Ishikawa (cell line): ENCODE data around the gene PRSS37.

Experiments
- CEBPB ChIP-seq: IDR thresholded peaks from 2 replicates; pipeline ENCODE4 v1.6.1; 2012
- CREB1 ChIP-seq: IDR thresholded peaks from 2 replicates; pipeline ENCODE4 v1.6.1; 2012; ENCODE audit warnings: low read depth
- EGR1 ChIP-seq: IDR thresholded peaks from 2 replicates; pipeline ENCODE4 v1.6.1; 2012
- EP300 ChIP-seq: IDR thresholded peaks from 2 replicates; pipeline ENCODE4 v1.6.1; 2012; ENCODE audit warnings: borderline replicate concordance
- FOXM1 ChIP-seq: IDR thresholded peaks from 2 replicates; pipeline ENCODE4 v1.6.1; 2012; ENCODE audit warnings: low read depth, borderline replicate concordance
- MAX ChIP-seq: IDR thresholded peaks from 2 replicates; pipeline ENCODE4 v1.6.1; 2012
- NFIC ChIP-seq: IDR thresholded peaks from 2 replicates; pipeline ENCODE4 v1.6.1; 2012
- RAD21 ChIP-seq: IDR thresholded peaks from 2 replicates; pipeline ENCODE4 v1.6.1; 2012; ENCODE audit warnings: low read depth
- REST ChIP-seq: IDR thresholded peaks from 2 replicates; pipeline ENCODE4 v1.6.1; 2012; ENCODE audit warnings: low read depth, mild to moderate bottlenecking
- TAF1 ChIP-seq: IDR thresholded peaks from 2 replicates; pipeline ENCODE4 v1.6.1; 2012; ENCODE audit warnings: low read depth, mild to moderate bottlenecking
- TCF12 ChIP-seq: IDR thresholded peaks from 2 replicates; pipeline ENCODE4 v1.6.1; 2012; ENCODE audit warnings: low read depth
- TEAD4 ChIP-seq: IDR thresholded peaks from 2 replicates; pipeline ENCODE4 v1.6.1; 2012
- USF1 ChIP-seq: IDR thresholded peaks from 2 replicates; pipeline ENCODE4 v1.6.1; 2012
- YY1 ChIP-seq: IDR thresholded peaks from 2 replicates; pipeline ENCODE4 v1.6.1; 2012; ENCODE audit warnings: low read depth
- ZBTB7A ChIP-seq: IDR thresholded peaks from 2 replicates; pipeline ENCODE4 v1.6.1; 2012; ENCODE audit warnings: low read depth

PRSS37 gene

GRCh38 chr7:141841385-141841784 is at the start of gene PRSS37:
Gene PRSS37 (minus strand): TSS chr7:141841485. CDS start chr7:141841049, 436 bp downstream.
- TF ChIP-seq FOXM1: no peak
- no peak for TF ChIP-seq TEAD4
- TF ChIP-seq RAD21: no peak
- TF ChIP-seq EP300: no peak
- no peak for TF ChIP-seq EGR1
- no peak for TF ChIP-seq TCF12

- TF ChIP-seq NFIC (no peak), TAF1 (no peak), RAD21 (no peak), REST (no peak), EP300 (no peak), YY1 (no peak), CEBPB (no peak), MAX (no peak), USF1 (no peak), EGR1 (no peak), TEAD4 (no peak), TCF12 (no peak), FOXM1 (no peak), ZBTB7A (no peak)
Measured at GRCh38 chr7:141889321-141889720, 48.0 kb upstream of the PRSS37 start.

GRCh38 chr7:141884539-141885225 is 43.4 kb upstream of the PRSS37 start:
- no peak for TF ChIP-seq EGR1

DNA sequence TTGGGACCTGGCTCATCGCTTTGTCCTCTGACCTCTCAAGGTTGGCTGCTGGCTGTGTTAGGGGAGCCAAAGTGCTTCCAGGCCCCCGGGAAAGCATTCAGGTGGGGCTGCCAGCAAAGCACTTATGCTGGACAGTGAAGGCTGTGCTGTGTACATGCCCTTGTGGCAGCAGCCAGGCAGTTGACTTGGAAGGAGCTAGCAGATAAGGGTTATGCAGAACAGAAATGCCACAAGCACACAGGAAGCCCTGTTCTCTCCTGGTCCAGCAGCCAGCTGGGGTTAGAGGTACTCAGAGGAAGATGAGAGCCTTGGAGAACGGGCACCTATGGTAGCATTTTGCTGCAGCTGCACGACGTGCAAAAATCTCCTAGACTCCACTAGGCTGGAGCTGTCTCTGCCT is 39.7 kb upstream of the PRSS37 start:
- TF ChIP-seq CREB1 (no peak), CEBPB (no peak), TCF12 (no peak), ZBTB7A (no peak)

DNA sequence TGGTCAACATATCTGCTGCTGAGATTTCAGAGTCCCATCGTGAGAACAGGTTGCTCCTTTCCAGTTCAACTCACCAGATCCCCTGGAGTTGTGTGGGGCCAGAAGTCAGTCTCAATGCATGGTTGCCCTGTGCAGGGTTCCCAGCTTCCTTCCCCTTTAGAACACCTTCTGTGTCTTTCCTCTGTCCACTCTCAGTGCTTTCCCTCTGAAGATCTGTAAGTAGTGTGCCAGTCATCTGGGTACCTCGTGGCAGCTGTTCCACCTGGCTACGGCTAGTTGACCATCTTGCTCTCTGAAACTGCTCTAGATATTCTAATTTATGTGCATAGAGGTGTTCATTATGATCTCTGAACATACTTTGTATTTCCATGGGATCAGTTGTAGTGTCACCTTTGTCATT is 36.1 kb upstream of the PRSS37 start:
- TF ChIP-seq YY1 (no peak), TCF12 (no peak), CEBPB (no peak), TEAD4 (no peak), TAF1 (no peak), FOXM1 (no peak), ZBTB7A (no peak), RAD21 (no peak), MAX (no peak), USF1 (no peak), EGR1 (no peak), EP300 (no peak), NFIC (no peak), REST (no peak), CREB1 (no peak)

DNA sequence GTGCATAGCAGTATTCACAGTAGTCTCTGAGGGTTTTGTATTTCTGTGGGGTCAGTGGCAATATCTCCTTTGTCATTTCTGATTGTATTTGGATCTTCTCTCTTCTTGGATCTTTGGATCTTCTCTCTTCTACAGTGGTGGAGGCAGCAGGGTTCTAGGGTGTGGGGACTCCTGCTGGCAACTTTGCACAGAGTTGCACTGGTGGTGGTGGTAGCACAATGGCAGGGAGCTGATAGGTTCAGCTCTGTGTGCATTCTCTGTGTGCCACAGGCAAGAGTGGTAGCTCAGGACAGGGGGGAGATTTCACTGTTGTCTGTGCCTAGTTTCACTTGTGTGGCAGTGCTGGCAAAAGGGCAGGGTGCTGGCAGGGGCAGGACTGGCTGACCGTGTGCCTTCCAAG is 35.1 kb upstream of the PRSS37 start:
- TF ChIP-seq MAX (no peak), TEAD4 (no peak), CREB1 (no peak), RAD21 (no peak), REST (no peak), YY1 (no peak), CEBPB (no peak), NFIC (no peak), FOXM1 (no peak), TAF1 (no peak), EP300 (no peak), ZBTB7A (no peak), TCF12 (no peak), USF1 (no peak), EGR1 (no peak)
